K562 (cell line): ENCODE results near the gene JAG2. TPM values are rescaled to one million over a fixed set of nuclear protein-coding genes. Genes with fewer than 3 reads are reported as not detected.

Source experiments
- ATAC-seq: fragments of 200-7000 bp; cut with Tn5 transposase; 3 replicates; pipeline ENCODE4 v1.9.1; 2020; ENCODE audit warnings: moderate library complexity
- BruUV-seq: library from RNA; stranded (reverse); fragments of 400-500 nt; replicated peaks from 2 replicates; lab custom pipeline; 2021; lab: Mats Ljungman, UMichigan
- CTCF ChIA-PET: fragments of 300-600 bp; formaldehyde crosslinking; extraction: SDS; loops from one replicate; lab custom pipeline; 2021; ENCODE audit warnings: low intra/inter-chr PET ratio; lab: Yijun Ruan, JAX
- POLR2A ChIA-PET: fragments of 300-600, 350-650 bp; sonication (Branson Sonifier 250); formaldehyde crosslinking; extraction: SDS; loops from one replicate; lab custom pipeline; 2021; ENCODE audit warnings: antibody characterized with exemption, inconsistent platforms; lab: Yijun Ruan, JAX
- DNase-seq, 4 experiments: peaks; one replicate each; pipeline versions ENCODE4 v3.0.0 to v3.0.0-alpha.2; 2011 to 2018; ENCODE audit warnings: low spot score in 3 of 4, mixed read lengths in 3 of 4; ENCODE audit errors: extremely low read depth in 1 of 4
- FAIRE-seq: peaks from 2 replicates; lab custom pipeline; 2011; peaks lifted over from hg19 to GRCh38; lab: Jason Lieb, UNC
- H2AFZ ChIP-seq: 2 replicates; pipeline ENCODE4 v1.6.0; 2011; ENCODE audit warnings: low read depth, low read length, control low read depth, inconsistent platforms
- H3K27ac ChIP-seq: fragments of 200-600 bp; 3 replicates; pipeline ENCODE4 v1.8.0; 2011; ENCODE audit warnings: low read depth, mild to moderate bottlenecking, control low read depth, inconsistent platforms, low read length, moderate library complexity, mixed read lengths; ENCODE audit errors: extremely low read depth
- H3K27me3 ChIP-seq, 2 experiments: fragments of 300-600 bp in 1 of 2; 2 replicates in 1 of 2; 3 replicates in 1 of 2; pipeline versions ENCODE4 v1.6.0 to v1.8.0; 2011; ENCODE audit warnings: inconsistent platforms in 2 of 2, low read length in 2 of 2, mild to moderate bottlenecking in 1 of 2, mixed read lengths in 1 of 2, moderate library complexity in 1 of 2; ENCODE audit not compliant: control insufficient read depth in 2 of 2, insufficient read depth in 2 of 2
- H3K36me3 ChIP-seq: fragments of 300-600 bp; 3 replicates; pipeline ENCODE4 v1.8.0; 2011; ENCODE audit warnings: mild to moderate bottlenecking, low read length, inconsistent platforms; ENCODE audit not compliant: control insufficient read depth, insufficient read depth
- H3K4me1 ChIP-seq, 2 experiments: fragments of 200-600 bp in 1 of 2; replicated peaks in 1 of 2; 2 replicates in 1 of 2; 3 replicates in 1 of 2; pipeline versions ENCODE4 v1.5.1 to v1.8.0; 2011; ENCODE audit warnings: inconsistent platforms in 2 of 2, low read length in 2 of 2, mild to moderate bottlenecking in 1 of 2, mixed read lengths in 1 of 2, moderate library complexity in 1 of 2; ENCODE audit not compliant: control insufficient read depth in 2 of 2, insufficient read depth in 2 of 2
- H3K4me2 ChIP-seq: 2 replicates; pipeline ENCODE4 v1.6.1; 2011; ENCODE audit warnings: low read length, control low read depth, inconsistent platforms, mixed read lengths; ENCODE audit not compliant: insufficient read depth
- H3K4me3 ChIP-seq: fragments of 200-600 bp; sonication (generic), shearing (Covaris generic); 2 replicates; pipeline ENCODE4 v1.5.1; 2016; ENCODE audit warnings: control low read depth, inconsistent platforms
- H3K79me2 ChIP-seq: fragments of 200-600 bp; 3 replicates; pipeline ENCODE4 v1.8.0; 2011; ENCODE audit warnings: low read length, inconsistent platforms; ENCODE audit not compliant: control insufficient read depth, insufficient read depth
- H3K9ac ChIP-seq, 2 experiments: 2 replicates each; pipeline versions ENCODE4 v1.6.0 to v1.6.1; 2011; ENCODE audit warnings: low read depth in 2 of 2, low read length in 2 of 2, control low read depth in 1 of 2, inconsistent platforms in 1 of 2, mild to moderate bottlenecking in 1 of 2, mixed read lengths in 1 of 2; ENCODE audit not compliant: insufficient read depth in 1 of 2
- H3K9me1 ChIP-seq: one replicate; pipeline ENCODE4 v1.6.0; 2011; ENCODE audit warnings: inconsistent platforms, mild to moderate bottlenecking, low read length, moderate library complexity; ENCODE audit not compliant: control insufficient read depth, insufficient read depth
- H3K9me3 ChIP-seq: replicated peaks from 2 replicates; pipeline ENCODE4 v1.5.1; 2011; ENCODE audit warnings: low read depth, low read length, inconsistent platforms; ENCODE audit not compliant: control insufficient read depth, insufficient read depth
- H4K20me1 ChIP-seq: replicated peaks from 2 replicates; pipeline ENCODE4 v1.6.1; 2011; ENCODE audit warnings: low read length, inconsistent platforms, mixed read lengths; ENCODE audit not compliant: control insufficient read depth, insufficient read depth
- NFE2 ChIP-seq: IDR thresholded peaks from 2 replicates; pipeline ENCODE4 v1.6.1; 2014; ENCODE audit warnings: antibody characterized with exemption, low read depth
- PML ChIP-seq: IDR thresholded peaks from 2 replicates; pipeline ENCODE4 v1.6.1; 2012; ENCODE audit warnings: low read length, inconsistent platforms
- RBFOX2 ChIP-seq: fragments of 200-400 bp; formaldehyde crosslinking; IDR thresholded peaks from 2 replicates; pipeline ENCODE4 v1.6.1; 2017; ENCODE audit warnings: low read depth, mild to moderate bottlenecking, low read length, moderate library complexity
- WGBS: fragments of 100-300 bp; shearing (Covaris generic); methylation state at CpG from one replicate; pipeline ENCODE4 v1.1.6; 2016; ENCODE audit warnings: low coverage, mixed read lengths; ENCODE audit not compliant: insufficient coverage; ENCODE audit errors: missing lambda C conversion rate; 5-methylcytosine and 5-hydroxymethylcytosine counted together
- in situ Hi-C: fragments of 300-500 bp; cut with MboI; formaldehyde crosslinking; loops from 4 replicates; pipeline ENCODE4 v1.15.0; 2018; ENCODE audit warnings: inconsistent platforms, mixed read lengths
- intact Hi-C: fragments of 100-400 bp; cut with micrococcal nuclease; formaldehyde crosslinking; loops from 2 replicates; pipeline ENCODE4 v1.14.2; 2022
- polyA plus RNA-seq, 8 experiments: library from polyadenylated mRNA; depleted of rRNA in 4 of 8; stranded (reverse) in 5 of 8; unstranded in 3 of 8; fragments of >200 nt; fragmentation: Nextera tagmentation in 2 of 8; fragmentation: Illumina TruSeq in 1 of 8; extraction: Ambion mirVana in 2 of 8; extraction: Trizol in 1 of 8; gene quantifications; 2 replicates each; pipeline versions ENCODE4 v1.2.1 to v1.2.3, GENCODE V29; 2011 to 2014; ENCODE audit warnings: inconsistent platforms in 1 of 8, missing spikeins in 1 of 8
- total RNA-seq, 7 experiments: library from RNA; depleted of rRNA in 6 of 7; stranded (reverse); fragments of >200 nt in 6 of 7; fragmentation: Illumina TruSeq in 2 of 7; extraction: Trizol in 2 of 7; gene quantifications; 2 replicates each; pipeline versions ENCODE4 v1.2.1 to v1.2.3, GENCODE V29; 2011 to 2021; ENCODE audit warnings: low replicate concordance in 1 of 7
- TF ChIP-seq, protein P1 (sequence below): sonication (generic); formaldehyde crosslinking; IDR thresholded peaks from 2 replicates; pipeline ENCODE4 v1.8.1; 2023; ENCODE audit warnings: missing genetic modification reagents, mild to moderate bottlenecking, borderline replicate concordance

Gene JAG2
- total and polyA plus RNA-seq, 9 of the 15 experiments (the other 6 are each of a cell fraction or from before 2014, with no cell fraction given): 0.25 to 48.4 (median 8.6) TPM

DNA sequence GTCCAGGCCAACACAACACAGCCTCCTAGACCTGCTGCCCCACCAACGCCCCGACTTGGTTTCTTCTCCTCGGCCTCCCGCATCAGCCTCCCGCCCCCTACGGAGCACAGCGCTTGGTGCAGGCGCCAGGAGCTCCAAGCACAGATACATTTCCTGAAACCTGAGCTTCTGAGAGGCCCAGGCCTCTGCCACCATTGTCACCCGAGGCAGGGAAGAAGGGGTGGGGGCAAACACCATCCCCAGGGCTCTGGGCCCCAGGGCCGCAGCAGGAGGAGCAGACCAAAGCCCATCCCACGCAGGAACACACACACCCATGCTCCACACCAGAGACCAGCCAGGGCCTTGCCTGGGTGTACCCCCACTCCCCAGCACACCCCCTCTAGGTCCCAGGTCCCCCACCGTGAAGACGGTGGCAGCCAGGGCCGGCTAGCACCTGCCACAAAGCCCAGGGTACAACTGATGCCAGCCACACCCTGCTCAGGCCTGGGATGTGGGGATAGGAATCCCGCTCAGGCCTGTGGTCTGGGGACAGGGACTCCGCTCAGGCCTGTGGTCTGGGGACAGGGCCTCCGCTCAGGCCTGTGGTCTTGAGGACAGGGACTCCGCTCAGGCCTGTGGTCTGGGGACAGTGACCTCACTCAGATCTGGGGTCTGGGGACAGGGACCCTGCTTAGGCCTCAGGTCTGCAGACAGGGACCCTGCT, 5.4 kb downstream of the JAG2 start (continued):
- TF ChIP-seq, protein P1, sequence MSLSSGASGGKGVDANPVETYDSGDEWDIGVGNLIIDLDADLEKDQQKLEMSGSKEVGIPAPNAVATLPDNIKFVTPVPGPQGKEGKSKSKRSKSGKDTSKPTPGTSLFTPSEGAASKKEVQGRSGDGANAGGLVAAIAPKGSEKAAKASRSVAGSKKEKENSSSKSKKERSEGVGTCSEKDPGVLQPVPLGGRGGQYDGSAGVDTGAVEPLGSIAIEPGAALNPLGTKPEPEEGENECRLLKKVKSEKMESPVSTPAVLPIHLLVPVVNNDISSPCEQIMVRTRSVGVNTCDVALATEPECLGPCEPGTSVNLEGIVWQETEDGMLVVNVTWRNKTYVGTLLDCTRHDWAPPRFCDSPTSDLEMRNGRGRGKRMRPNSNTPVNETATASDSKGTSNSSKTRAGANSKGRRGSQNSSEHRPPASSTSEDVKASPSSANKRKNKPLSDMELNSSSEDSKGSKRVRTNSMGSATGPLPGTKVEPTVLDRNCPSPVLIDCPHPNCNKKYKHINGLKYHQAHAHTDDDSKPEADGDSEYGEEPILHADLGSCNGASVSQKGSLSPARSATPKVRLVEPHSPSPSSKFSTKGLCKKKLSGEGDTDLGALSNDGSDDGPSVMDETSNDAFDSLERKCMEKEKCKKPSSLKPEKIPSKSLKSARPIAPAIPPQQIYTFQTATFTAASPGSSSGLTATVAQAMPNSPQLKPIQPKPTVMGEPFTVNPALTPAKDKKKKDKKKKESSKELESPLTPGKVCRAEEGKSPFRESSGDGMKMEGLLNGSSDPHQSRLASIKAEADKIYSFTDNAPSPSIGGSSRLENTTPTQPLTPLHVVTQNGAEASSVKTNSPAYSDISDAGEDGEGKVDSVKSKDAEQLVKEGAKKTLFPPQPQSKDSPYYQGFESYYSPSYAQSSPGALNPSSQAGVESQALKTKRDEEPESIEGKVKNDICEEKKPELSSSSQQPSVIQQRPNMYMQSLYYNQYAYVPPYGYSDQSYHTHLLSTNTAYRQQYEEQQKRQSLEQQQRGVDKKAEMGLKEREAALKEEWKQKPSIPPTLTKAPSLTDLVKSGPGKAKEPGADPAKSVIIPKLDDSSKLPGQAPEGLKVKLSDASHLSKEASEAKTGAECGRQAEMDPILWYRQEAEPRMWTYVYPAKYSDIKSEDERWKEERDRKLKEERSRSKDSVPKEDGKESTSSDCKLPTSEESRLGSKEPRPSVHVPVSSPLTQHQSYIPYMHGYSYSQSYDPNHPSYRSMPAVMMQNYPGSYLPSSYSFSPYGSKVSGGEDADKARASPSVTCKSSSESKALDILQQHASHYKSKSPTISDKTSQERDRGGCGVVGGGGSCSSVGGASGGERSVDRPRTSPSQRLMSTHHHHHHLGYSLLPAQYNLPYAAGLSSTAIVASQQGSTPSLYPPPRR (CRISPR knock-in tag): no peak

DNA sequence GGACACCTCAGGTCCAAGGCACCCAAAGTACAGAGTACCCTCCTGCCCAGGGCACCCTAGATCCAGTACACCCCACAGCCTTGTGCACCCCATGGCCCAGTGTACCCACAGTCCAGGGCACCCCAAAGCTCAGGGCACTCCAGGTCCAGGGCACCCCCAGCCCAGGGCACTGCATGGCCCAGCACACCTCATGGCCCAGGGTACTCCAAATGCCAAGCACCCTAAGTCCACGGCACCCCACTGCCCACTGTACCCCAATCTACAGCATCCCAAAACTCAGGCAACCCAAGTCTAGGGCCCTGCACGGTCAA, 6.0 kb downstream of the JAG2 start:
- DNase-seq (no peak), ATAC-seq (no peak), FAIRE-seq (no peak)
- POLR2A ChIA-PET: no interaction called here
- H3K9me1 ChIP-seq: peaks cover 4% of the 10 kb centered on the region
- no peaks in the 10 kb centered on the region for H3K9me3 ChIP-seq
- H3K4me1 ChIP-seq: peaks cover 8 to 78% of the 10 kb centered on the region in 2 experiments; a peak in 4 of 5 replicates
- no peak overlapping the region for H3K27ac ChIP-seq
- H3K27me3 ChIP-seq: no peaks in the 10 kb centered on the region
- H3K36me3 ChIP-seq: peaks cover 12% of the 10 kb centered on the region; the same call in 1 of the 3 replicates
- BruUV-seq: no TSS peak
- in situ Hi-C loops: no loop called here
- H3K79me2 ChIP-seq: peaks cover 56% of the 10 kb centered on the region
- CTCF ChIA-PET: no interaction called here
- H3K4me3 ChIP-seq: no peak overlapping the region
- intact Hi-C loops: no loop called here
- TF ChIP-seq PML (no peak), NFE2 (no peak), RBFOX2 (peak; percentile 32; the same call in 1 of the 2 replicates)
- 100% methylated on average over 2 of the region's 2 CpGs for WGBS
- peak overlapping the region in 1 of 2 experiments; percentile 3; a peak in 1 of 4 replicates for H3K9ac ChIP-seq
- H3K4me2 ChIP-seq: no peak overlapping the region
- peaks cover 11% of the 10 kb centered on the region for H4K20me1 ChIP-seq
- no peak overlapping the region for H2AFZ ChIP-seq
